Measurements from ENCODE around the gene ADAMTSL5.

ADAMTSL5 gene

GRCh38 chr19:1468274-1468820, 44.5 kb downstream of the ADAMTSL5 start:
- H3K4me3 ChIP-seq (ENCODE audit: low read depth, low read length) = no peak overlapping the region

DNA sequence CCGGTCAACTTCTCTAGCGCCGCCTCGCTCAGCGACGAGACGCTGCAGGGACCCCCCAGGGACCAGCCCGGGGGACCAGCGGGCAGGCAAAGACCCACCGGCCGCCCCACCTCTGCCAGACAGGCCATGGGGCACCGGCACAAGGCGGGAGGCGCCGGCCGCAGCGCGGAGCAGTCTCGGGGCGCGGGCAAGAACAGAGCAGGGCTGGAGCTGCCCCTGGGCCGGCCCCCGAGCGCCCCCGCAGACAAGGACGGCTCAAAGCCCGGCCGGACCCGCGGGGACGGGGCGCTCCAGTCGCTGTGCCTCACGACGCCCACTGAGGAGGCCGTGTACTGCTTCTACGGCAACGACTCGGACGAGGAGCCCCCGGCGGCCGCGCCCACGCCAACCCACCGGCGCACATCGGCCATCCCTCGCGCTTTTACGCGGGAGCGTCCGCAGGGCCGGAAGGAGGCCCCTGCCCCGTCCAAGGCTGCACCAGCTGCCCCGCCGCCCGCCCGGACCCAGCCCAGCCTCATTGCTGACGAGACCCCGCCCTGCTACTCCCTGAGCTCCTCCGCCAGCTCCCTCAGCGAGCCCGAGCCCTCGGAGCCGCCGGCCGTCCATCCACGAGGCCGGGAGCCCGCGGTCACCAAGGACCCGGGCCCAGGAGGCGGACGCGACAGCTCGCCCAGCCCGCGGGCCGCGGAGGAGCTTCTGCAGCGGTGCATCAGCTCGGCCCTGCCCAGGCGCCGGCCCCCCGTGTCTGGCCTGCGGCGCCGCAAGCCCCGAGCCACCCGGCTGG, 45.1 kb downstream of the ADAMTSL5 start:
- H3K4me3 ChIP-seq (ENCODE audit: low read depth, low read length) = no peak overlapping the region

DNA sequence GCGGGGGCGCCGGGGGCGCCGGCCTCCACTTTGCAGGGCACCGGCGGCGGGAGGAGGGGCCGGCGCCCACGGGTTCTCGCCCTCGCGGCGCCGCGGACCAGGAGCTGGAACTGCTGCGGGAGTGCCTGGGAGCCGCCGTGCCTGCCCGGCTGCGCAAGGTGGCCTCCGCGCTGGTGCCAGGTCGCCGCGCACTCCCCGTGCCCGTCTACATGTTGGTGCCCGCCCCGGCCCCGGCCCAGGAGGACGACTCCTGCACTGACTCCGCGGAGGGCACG, 45.7 kb downstream of the ADAMTSL5 start:
- H3K4me3 ChIP-seq (ENCODE audit: low read depth, low read length) = no peak overlapping the region

- no peak overlapping the region for H3K4me3 ChIP-seq (ENCODE audit: low read depth, low read length)
Measured at GRCh38 chr19:1466461-1467214, 46.2 kb downstream of the ADAMTSL5 start.

GRCh38 chr19:1466018-1466460, 46.8 kb downstream of the ADAMTSL5 start:
- H3K4me3 ChIP-seq (ENCODE audit: low read depth, low read length) = no peak overlapping the region

DNA sequence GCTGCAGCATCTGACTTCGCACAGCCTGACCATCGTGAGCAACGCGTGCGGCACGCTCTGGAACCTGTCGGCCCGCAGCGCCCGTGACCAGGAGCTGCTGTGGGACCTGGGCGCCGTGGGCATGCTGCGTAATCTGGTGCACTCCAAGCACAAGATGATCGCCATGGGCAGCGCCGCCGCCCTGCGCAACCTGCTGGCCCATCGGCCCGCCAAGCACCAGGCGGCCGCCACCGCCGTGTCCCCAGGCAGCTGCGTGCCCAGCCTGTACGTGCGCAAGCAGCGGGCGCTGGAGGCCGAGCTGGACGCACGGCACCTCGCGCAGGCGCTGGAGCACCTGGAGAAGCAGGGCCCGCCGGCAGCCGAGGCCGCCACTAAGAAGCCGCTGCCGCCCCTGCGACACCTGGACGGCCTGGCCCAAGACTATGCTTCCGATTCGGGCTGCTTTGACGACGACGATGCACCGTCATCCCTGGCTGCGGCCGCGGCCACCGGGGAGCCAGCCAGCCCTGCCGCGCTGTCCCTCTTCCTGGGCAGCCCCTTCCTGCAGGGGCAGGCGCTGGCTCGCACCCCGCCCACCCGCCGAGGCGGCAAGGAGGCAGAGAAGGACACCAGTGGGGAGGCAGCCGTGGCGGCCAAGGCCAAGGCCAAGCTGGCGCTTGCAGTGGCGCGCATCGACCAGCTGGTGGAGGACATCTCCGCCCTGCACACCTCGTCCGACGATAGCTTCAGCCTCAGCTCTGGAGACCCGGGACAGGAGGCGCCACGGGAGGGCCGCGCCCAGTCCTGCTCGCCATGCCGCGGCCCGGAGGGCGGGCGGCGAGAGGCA, 47.4 kb downstream of the ADAMTSL5 start:
- peak overlapping the region; percentile 1 for H3K4me3 ChIP-seq (ENCODE audit: low read depth, low read length)

DNA sequence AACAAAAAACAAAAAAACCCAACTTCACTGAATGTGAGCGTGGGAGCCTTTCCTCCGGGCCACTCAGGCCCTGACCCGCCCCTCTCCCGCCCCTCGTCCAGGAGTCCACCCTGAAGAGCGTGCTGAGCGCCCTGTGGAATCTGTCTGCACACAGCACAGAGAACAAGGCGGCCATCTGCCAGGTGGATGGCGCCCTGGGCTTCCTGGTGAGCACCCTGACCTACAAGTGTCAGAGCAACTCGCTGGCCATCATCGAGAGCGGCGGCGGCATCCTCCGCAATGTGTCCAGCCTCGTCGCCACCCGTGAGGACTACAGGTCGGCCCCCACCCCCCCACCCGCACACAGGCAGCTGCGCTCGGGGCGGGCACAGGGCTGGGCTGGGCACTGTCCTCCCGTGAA, 51.0 kb downstream of the ADAMTSL5 start:
- no peak overlapping the region for H3K4me3 ChIP-seq (ENCODE audit: low read depth, low read length)

DNA sequence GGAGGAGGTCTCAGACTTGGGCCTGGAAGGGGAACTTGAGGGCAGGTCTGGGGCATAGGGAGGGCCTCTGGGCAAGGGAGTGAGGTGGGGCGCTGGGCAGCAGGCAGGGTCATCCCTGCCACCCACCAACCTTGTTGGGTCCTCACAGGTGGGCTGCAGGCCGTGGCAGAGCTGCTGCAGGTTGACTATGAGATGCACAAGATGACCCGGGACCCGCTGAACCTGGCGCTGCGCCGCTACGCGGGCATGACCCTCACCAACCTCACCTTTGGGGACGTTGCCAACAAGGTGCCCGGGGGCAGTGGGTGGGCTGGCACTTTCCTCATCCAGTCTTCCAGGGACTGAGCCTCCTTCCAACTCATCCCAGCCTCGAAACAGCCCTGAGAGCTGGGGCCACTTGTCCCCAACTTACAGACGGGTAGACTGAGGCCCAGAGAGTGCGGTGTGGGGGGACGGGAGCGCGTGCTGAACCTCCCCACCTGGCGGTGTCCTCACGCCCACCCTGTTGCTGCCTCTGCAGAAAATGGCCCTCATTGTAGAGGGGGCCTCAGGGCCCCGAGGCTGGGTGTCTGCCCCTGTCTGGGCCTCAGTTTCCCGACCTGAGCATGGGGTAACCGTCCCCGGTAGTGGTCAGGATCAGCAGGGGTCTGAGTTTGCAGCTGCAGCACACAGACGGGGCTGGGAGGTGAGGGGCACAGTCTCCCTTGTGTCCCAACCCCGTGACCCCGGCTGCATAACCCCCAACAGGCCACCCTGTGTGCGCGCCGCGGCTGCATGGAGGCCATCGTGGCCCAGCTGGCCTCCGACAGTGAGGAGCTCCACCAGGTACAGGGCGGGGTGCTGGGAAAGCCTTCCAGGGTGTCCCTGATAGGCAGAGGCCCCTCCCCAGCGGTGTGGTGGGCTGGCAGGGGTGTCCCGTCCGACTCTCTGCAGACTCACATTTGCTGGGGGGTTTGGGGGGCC, 52.5 kb downstream of the ADAMTSL5 start:
- H3K4me3 ChIP-seq (ENCODE audit: low read depth, low read length) = no peak overlapping the region

GRCh38 chr19:1459479-1459878, 53.3 kb downstream of the ADAMTSL5 start:
- H3K4me3 ChIP-seq (ENCODE audit: low read depth, low read length) = no peak overlapping the region

DNA sequence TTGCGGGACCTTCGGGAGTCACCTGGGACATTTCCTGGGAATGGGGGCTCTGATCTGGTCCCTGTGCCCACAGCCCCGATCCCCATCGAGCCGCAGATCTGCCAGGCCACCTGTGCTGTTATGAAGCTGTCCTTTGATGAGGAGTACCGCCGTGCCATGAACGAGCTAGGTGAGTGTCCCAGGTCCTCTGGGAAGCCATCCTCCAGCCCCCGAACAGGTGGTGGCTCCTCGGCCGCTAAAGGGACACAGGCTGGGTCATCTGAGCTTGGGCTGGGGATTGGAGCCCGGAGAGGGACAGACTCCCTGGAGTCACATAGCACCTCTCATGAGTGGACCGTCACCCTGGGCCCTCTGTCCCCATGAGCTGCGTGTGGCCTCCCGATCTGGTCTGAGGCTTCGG, 54.9 kb downstream of the ADAMTSL5 start:
- H3K4me3 ChIP-seq (ENCODE audit: low read depth, low read length) = no peak overlapping the region

DNA sequence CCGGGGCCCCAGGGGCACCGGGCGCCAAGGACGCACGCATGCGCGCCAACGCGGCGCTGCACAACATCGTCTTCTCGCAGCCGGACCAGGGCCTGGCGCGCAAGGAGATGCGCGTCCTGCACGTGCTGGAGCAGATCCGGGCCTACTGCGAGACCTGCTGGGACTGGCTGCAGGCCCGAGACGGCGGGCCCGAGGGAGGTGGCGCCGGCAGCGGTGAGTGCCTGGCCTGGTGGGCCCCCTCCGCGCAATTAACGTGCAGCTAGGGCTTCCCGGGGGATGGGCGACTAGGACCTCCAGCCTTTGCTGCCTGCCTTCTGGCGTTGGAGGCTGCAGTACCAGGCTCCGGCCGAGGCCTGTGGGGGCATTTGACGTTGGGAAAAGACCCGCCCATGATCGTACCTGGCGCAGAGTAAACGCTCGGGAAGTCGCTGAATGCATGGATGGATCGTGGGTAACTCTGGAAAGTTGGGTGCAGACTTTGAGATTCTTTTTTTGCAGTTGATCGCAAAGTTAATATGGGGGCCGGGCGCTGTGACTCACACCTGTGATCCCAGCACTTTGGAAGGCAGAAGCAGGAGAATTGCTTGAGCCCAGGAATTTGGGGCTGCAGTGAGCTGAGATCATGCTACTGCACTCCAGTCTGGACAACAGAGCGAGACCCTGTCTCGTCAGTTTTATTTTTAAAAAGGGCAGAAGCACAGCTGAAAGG, 55.6 kb downstream of the ADAMTSL5 start:
- no peak overlapping the region for H3K4me3 ChIP-seq (ENCODE audit: low read depth, low read length)

GRCh38 chr19:1456121-1456900, 56.5 kb downstream of the ADAMTSL5 start:
- no peak overlapping the region for H3K4me3 ChIP-seq (ENCODE audit: low read depth, low read length)

GRCh38 chr19:1455336-1456120, 57.3 kb downstream of the ADAMTSL5 start:
- H3K4me3 ChIP-seq (ENCODE audit: low read depth, low read length) = no peak overlapping the region
